ENCODE results near the gene MARCO. TPM values are rescaled to one million over a fixed set of nuclear protein-coding genes. Genes with fewer than 3 reads are reported as not detected.

MARCO gene
- total and polyA plus RNA-seq, 3 donors from 2014 or later, result 0.55 to 16.0 (median 0.74) TPM

GRCh38 chr2:118925476-118925875 is 16.5 kb upstream of the MARCO start:
- Histone ChIP-seq H3K4me3 (no peak overlapping the region), H3K36me3 (ENCODE audit: low read depth, missing control alignments) (no peaks in the 10 kb centered on the region), H3K27me3 (no peaks in the 10 kb centered on the region), H3K4me1 (no peaks in the 10 kb centered on the region), H3K27ac (no peak overlapping the region), H3K9me3 (no peaks in the 10 kb centered on the region)
- intact Hi-C loops (cut with DNase I; ENCODE audit: low total_unique reads), result no loop called here
- 49 to 61% methylated on average over 5 of the region's 5 CpGs for WGBS, 2 donors
- TF ChIP-seq, protein P1, sequence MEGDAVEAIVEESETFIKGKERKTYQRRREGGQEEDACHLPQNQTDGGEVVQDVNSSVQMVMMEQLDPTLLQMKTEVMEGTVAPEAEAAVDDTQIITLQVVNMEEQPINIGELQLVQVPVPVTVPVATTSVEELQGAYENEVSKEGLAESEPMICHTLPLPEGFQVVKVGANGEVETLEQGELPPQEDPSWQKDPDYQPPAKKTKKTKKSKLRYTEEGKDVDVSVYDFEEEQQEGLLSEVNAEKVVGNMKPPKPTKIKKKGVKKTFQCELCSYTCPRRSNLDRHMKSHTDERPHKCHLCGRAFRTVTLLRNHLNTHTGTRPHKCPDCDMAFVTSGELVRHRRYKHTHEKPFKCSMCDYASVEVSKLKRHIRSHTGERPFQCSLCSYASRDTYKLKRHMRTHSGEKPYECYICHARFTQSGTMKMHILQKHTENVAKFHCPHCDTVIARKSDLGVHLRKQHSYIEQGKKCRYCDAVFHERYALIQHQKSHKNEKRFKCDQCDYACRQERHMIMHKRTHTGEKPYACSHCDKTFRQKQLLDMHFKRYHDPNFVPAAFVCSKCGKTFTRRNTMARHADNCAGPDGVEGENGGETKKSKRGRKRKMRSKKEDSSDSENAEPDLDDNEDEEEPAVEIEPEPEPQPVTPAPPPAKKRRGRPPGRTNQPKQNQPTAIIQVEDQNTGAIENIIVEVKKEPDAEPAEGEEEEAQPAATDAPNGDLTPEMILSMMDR (IDR thresholded peaks at IDR 0.05), result no peak
- no peak for TF ChIP-seq POLR2A (IDR thresholded peaks at IDR 0.05)
- DNase-seq, result no peak

GRCh38 chr2:118925981-118926380 is 16.0 kb upstream of the MARCO start:
- no peak for DNase-seq
- Histone ChIP-seq H3K36me3 (ENCODE audit: low read depth, missing control alignments) (no peaks in the 10 kb centered on the region), H3K27ac (no peak overlapping the region), H3K4me1 (no peaks in the 10 kb centered on the region), H3K9me3 (no peaks in the 10 kb centered on the region), H3K4me3 (no peak overlapping the region), H3K27me3 (no peaks in the 10 kb centered on the region)
- intact Hi-C loops (cut with DNase I; ENCODE audit: low total_unique reads), result no loop called here
- TF ChIP-seq, protein P1 (IDR thresholded peaks at IDR 0.05), result no peak
- no peak for TF ChIP-seq POLR2A (IDR thresholded peaks at IDR 0.05)
- 50 to 61% methylated on average over 1 of the region's 1 CpG for WGBS, 2 donors

GRCh38 chr2:118929059-118929458 is 12.9 kb upstream of the MARCO start:
- Histone ChIP-seq H3K9me3 (no peaks in the 10 kb centered on the region), H3K27ac (no peak overlapping the region), H3K4me1 (no peaks in the 10 kb centered on the region), H3K36me3 (ENCODE audit: low read depth, missing control alignments) (no peaks in the 10 kb centered on the region), H3K27me3 (no peaks in the 10 kb centered on the region), H3K4me3 (no peak overlapping the region)
- TF ChIP-seq, protein P1 (IDR thresholded peaks at IDR 0.05), result no peak
- no peak for TF ChIP-seq POLR2A (IDR thresholded peaks at IDR 0.05)
- WGBS, 2 donors, result 79 to 81% methylated on average over 1 of the region's 1 CpG
- no peak for DNase-seq
- intact Hi-C loops (cut with DNase I; ENCODE audit: low total_unique reads), result no loop called here

- WGBS, 2 donors, result 69 to 78% methylated on average over 1 of the region's 1 CpG
- TF ChIP-seq, protein P1 (IDR thresholded peaks at IDR 0.05), result no peak
- TF ChIP-seq POLR2A (IDR thresholded peaks at IDR 0.05), result no peak
- Histone ChIP-seq H3K27ac (no peak overlapping the region), H3K4me1 (no peaks in the 10 kb centered on the region), H3K36me3 (ENCODE audit: low read depth, missing control alignments) (no peaks in the 10 kb centered on the region), H3K4me3 (no peak overlapping the region), H3K9me3 (no peaks in the 10 kb centered on the region), H3K27me3 (no peaks in the 10 kb centered on the region)
- intact Hi-C loops (cut with DNase I; ENCODE audit: low total_unique reads), result no loop called here
- DNase-seq, result no peak
Measured at GRCh38 chr2:118932949-118933348, 9.0 kb upstream of the MARCO start.

DNA sequence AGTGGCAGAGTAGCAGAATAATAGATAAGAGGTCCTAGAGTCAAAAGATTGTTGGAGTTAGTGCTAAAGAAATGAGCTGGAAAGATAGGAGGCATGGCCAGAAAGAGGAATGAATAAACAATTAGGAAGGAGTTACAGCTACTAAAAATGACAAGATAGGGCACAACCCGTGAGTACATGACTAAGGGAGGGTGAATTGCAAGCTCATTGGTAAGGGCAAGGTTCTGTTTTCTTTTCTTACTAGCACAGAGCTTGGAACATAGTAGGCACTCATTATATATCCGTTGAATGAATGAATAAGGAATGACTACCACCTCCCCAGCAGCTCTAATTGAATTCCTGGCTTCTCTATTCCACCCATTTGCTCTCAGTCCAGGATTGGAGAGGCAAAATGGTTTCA is 5.7 kb upstream of the MARCO start:
- Histone ChIP-seq H3K36me3 (ENCODE audit: low read depth, missing control alignments) (no peaks in the 10 kb centered on the region), H3K27me3 (no peaks in the 10 kb centered on the region), H3K4me3 (no peak overlapping the region), H3K27ac (no peak overlapping the region), H3K9me3 (no peaks in the 10 kb centered on the region), H3K4me1 (no peaks in the 10 kb centered on the region)
- intact Hi-C loops (cut with DNase I; ENCODE audit: low total_unique reads), result no loop called here
- DNase-seq, result no peak
- TF ChIP-seq, protein P1 (IDR thresholded peaks at IDR 0.05), result no peak
- no peak for TF ChIP-seq POLR2A (IDR thresholded peaks at IDR 0.05)
- WGBS, 2 donors, result 41 to 51% methylated on average over 2 of the region's 2 CpGs
